Activated naive CD8-positive, alpha-beta T cell treated with anti-CD3 and anti-CD28 coated beads, Interleukin-2, amount 10 ng/mL, durations not matched to agents 7 days and 5 days (primary cell): Measurements from ENCODE around the gene GALNT18. TPM values are rescaled to one million over a fixed set of nuclear protein-coding genes. Genes with fewer than 3 reads are reported as not detected.
A peak's percentile ranks its signal among the peaks of the same experiment; 100 is the strongest.

ENCODE experiments used
- ATAC-seq: fragments of 150-1000 bp; cut with Tn5 transposase; one replicate; pipeline ENCODE4 v1.10.0; 2021; ENCODE audit warnings: low read depth, moderate library complexity
- POLR2A ChIA-PET: fragments of 350-600 bp; sonication (Branson Sonifier 250); formaldehyde crosslinking; loops from one replicate; lab custom pipeline; 2021; ENCODE audit warnings: antibody characterized with exemption; lab: Charles Lee
- DNase-seq: peaks from one replicate; pipeline ENCODE4 v3.0.0; 2021
- H3K27ac Mint-ChIP-seq: one replicate; pipeline ENCODE4 v1.8.0; 2022; ENCODE audit warnings: mild to moderate bottlenecking, mixed read lengths
- H3K27me3 Mint-ChIP-seq: one replicate; pipeline ENCODE4 v1.8.0; 2022; ENCODE audit warnings: mild to moderate bottlenecking, moderate library complexity, mixed read lengths
- H3K36me3 Mint-ChIP-seq: one replicate; pipeline ENCODE4 v1.8.0; 2021; ENCODE audit warnings: mild to moderate bottlenecking, mixed read lengths
- H3K4me1 Mint-ChIP-seq: one replicate; pipeline ENCODE4 v1.8.0; 2021; ENCODE audit warnings: mixed read lengths
- H3K4me3 Mint-ChIP-seq: one replicate; pipeline ENCODE4 v1.8.0; 2022; ENCODE audit warnings: mild to moderate bottlenecking, moderate library complexity, mixed read lengths
- H3K9me3 Mint-ChIP-seq: one replicate; pipeline ENCODE4 v1.8.0; 2021; ENCODE audit warnings: mixed read lengths
- total RNA-seq, 2 experiments: library from RNA; stranded (reverse); gene quantifications; one replicate each; pipeline ENCODE4 v1.2.3, GENCODE V29; 2021

Gene GALNT18
- total RNA-seq, 2 experiments from 2014 or later: 1.7 to 2.0 TPM

DNA sequence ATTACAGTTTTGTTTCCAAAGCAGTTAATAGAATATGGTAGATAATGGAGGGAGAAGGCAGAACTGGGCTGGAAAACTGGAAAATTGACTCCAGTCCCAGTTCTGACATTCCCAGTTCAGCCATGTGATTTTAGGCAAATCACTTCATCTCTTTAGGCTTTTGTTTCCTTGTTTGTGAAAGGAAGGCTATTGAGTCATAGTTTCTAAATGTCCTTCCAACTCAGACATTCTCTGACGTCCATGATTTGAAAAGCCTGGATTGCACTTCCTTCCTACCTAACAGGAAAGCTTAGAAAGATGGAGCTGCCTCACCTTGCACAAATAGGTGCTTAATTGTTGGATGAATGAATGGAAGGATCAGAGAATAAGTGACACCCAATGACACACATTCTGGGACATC is 19.8 kb upstream of the GALNT18 start:
- DNase-seq (no peak), ATAC-seq (no peak)
- Mint-ChIP-seq H3K9me3 (no peaks in the 10 kb centered on the region), H3K27me3 (peaks cover 30% of the 10 kb centered on the region), H3K27ac (no peak overlapping the region), H3K4me1 (no peaks in the 10 kb centered on the region), H3K36me3 (no peaks in the 10 kb centered on the region), H3K4me3 (no peak overlapping the region)
- POLR2A ChIA-PET: no interaction called here

DNA sequence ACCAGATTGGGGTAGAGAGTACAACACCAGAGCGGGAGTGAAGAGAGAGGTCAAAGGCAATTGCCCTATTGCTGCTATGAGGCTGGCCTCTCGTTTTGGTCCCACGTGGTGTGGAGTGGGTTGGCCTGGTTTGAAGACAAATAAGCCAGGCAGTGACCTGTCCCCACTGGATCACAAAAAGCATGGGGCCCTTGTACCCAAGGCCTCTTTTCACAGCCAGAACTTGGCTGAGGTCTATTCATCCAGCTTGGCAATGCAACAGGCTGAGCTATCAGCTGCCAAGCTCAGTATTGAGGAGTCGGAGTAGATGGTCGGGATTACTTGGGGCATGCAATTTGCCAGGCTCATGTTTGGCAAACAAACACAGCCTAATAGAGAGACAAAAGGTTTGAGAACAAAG is 19.2 kb upstream of the GALNT18 start:
- Mint-ChIP-seq H3K27ac (no peak overlapping the region), H3K36me3 (no peaks in the 10 kb centered on the region), H3K27me3 (peaks cover 24% of the 10 kb centered on the region), H3K4me3 (no peak overlapping the region), H3K9me3 (no peaks in the 10 kb centered on the region), H3K4me1 (no peaks in the 10 kb centered on the region)
- DNase-seq: no peak
- ATAC-seq: no peak
- POLR2A ChIA-PET: no interaction called here

DNA sequence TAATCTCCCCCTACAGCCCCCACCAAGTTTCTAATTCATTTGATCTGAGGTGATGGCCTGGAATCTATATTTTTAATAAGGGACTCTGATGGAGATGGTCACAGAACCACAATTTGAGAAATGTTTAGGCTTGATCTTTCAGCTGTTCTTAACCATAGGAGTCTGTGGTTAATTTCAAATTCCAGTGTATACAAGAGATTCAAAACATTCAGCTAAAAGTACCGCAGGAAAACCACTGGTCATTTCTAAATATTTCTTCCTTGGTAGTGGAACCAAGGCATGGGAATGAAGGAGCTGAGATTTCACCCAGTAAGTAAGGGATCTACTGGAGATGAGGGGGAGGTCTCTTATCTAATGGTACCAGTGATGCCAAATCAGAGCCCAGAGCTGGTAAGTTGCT is 18.3 kb upstream of the GALNT18 start:
- H3K27me3 Mint-ChIP-seq: peaks cover 19% of the 10 kb centered on the region

DNA sequence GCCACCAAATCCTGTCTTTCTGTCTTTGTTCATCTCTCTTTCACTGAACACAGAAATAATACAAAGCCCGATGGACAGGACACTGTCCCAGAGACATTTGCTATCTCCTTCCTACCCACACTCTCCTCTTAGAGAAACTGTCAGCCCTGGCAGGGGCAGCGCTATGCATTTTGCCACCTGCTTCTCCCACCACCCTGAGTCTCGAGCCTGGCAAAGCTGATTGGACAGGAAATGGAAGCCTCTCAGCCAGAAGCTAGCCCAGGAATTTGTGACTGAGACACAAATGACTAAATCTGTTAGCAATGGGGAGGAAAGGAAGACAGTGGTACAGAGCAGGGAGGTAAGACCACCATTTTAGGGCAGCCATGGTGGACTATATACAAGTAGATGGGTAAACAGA is 14.9 kb upstream of the GALNT18 start:
- Mint-ChIP-seq H3K27me3 (peaks cover 15% of the 10 kb centered on the region), H3K27ac (no peak overlapping the region), H3K36me3 (no peaks in the 10 kb centered on the region), H3K4me1 (no peaks in the 10 kb centered on the region), H3K4me3 (no peak overlapping the region), H3K9me3 (no peaks in the 10 kb centered on the region)
- ATAC-seq: no peak
- POLR2A ChIA-PET: no interaction called here
- DNase-seq: no peak

More for the DNA sequence above, 18.3 kb upstream of the GALNT18 start:
- DNase-seq (no peak), ATAC-seq (no peak)
- Mint-ChIP-seq H3K27ac (no peak overlapping the region), H3K4me1 (no peaks in the 10 kb centered on the region), H3K4me3 (no peak overlapping the region), H3K9me3 (no peaks in the 10 kb centered on the region), H3K36me3 (no peaks in the 10 kb centered on the region)
- POLR2A ChIA-PET: no interaction called here

DNA sequence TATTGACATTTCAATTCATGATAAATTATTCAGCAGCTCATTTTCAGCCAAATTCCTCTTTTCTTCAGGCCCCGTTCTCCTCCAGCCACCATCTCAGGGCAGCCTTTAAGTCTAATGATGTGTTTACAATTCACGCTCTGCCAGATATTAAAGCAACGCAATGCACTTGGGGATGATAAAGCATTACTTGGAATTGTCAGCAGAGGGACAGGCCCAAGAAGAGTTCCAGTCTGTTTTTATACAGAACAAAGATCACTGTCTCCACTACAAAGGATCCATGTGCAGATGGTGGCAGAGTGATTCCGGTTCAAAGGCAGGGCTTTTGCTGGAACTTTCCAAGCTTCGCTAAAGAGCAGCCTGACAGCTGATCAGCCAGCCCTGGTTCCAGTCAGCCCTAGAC is 13.6 kb upstream of the GALNT18 start:
- Mint-ChIP-seq H3K4me1 (no peaks in the 10 kb centered on the region), H3K27ac (no peak overlapping the region), H3K36me3 (no peaks in the 10 kb centered on the region), H3K4me3 (no peak overlapping the region), H3K9me3 (no peaks in the 10 kb centered on the region), H3K27me3 (peaks cover 8% of the 10 kb centered on the region)
- DNase-seq (no peak), ATAC-seq (no peak)
- POLR2A ChIA-PET: no interaction called here

DNA sequence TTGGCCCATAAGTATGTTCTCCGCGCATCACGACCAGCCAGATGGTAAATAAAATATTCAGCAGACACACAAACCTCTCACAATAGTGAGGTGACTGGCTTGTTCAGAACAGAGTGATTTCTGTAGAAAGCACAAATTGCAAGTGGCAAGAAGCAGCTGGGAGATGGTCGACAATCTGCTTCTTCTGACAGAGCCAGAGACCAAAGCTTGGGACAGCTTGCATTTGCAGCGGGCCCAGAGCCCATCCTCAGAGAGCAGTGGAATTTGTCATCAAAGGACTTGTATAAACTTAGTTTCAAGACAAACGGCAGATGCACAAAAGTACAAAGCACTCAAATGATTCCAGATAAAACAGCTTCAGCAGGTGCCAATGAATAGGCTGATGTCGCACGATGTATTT is 7.6 kb upstream of the GALNT18 start:
- Mint-ChIP-seq H3K36me3 (no peaks in the 10 kb centered on the region), H3K27me3 (peaks cover 23% of the 10 kb centered on the region), H3K4me1 (no peaks in the 10 kb centered on the region), H3K4me3 (no peak overlapping the region), H3K9me3 (no peaks in the 10 kb centered on the region), H3K27ac (no peak overlapping the region)
- DNase-seq: no peak
- POLR2A ChIA-PET: no interaction called here
- ATAC-seq: no peak

DNA sequence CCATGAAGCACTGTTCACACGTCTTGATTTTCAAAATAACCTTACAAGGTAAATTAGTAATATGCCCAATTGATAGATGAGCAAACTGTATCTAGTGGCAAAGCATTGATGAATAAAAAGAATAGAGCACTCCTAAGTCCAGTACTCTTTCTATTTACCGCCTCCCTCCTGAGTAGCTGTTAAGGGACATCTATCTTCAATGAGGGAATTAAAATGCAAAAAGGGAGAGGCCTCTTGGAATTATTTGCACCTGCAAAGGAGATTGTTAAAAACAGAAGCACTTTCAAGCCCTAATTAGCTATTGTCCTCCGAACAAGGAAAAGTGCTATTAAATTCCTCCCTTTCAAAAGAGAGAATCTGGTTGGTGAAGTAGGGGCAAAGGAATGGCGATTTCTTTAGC is 6.8 kb upstream of the GALNT18 start:
- POLR2A ChIA-PET: no interaction called here
- Mint-ChIP-seq H3K27me3 (peaks cover 28% of the 10 kb centered on the region), H3K27ac (no peak overlapping the region), H3K4me1 (no peaks in the 10 kb centered on the region), H3K9me3 (no peaks in the 10 kb centered on the region), H3K4me3 (no peak overlapping the region), H3K36me3 (no peaks in the 10 kb centered on the region)
- ATAC-seq (no peak), DNase-seq (no peak)

DNA sequence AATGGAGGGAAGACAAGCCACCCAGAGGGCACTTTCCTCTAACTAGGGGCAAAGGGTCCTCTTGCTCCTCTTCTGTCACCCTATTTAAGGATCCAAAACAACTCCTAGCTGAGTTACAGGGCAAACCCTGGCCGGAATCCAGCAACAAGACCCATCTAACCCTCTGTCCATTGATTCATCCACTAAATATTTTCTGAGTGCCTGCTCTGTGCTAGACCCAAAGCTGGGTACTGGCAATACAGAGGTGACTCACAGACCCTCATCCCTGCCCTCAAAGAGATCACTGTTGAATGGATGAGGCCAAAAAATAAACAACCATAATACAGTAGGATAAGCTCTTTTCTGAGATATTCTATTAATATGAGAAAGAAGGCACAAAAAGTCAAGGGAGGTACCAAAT is 4.3 kb upstream of the GALNT18 start:
- POLR2A ChIA-PET: no interaction called here
- no peak for ATAC-seq
- Mint-ChIP-seq H3K9me3 (no peaks in the 10 kb centered on the region), H3K36me3 (no peaks in the 10 kb centered on the region), H3K27me3 (peaks cover 39% of the 10 kb centered on the region), H3K4me3 (no peak overlapping the region), H3K27ac (no peak overlapping the region), H3K4me1 (peaks cover 1% of the 10 kb centered on the region)
- DNase-seq: no peak

DNA sequence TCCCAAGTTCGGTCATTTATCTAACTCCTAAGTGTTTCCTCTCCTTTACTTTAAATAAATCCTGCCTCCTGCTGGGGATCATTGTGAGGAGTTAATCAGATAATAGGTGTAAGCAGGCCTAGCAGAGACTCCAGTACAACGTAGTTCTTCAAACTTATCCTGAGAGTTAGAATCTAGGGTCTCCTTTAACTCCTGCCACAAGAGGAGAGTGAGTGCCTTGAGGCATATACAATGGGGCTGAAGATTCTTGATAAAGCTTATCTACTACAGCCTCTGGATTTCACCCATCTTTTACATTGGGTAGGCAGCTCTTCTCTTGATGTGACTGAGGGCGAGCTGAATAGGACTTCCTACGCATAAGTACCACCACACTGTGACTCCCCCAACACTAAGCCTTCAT is 3.1 kb upstream of the GALNT18 start:
- Mint-ChIP-seq H3K27ac (no peak overlapping the region), H3K4me1 (peaks cover 1% of the 10 kb centered on the region), H3K36me3 (no peaks in the 10 kb centered on the region), H3K4me3 (no peak overlapping the region), H3K9me3 (no peaks in the 10 kb centered on the region), H3K27me3 (peaks cover 45% of the 10 kb centered on the region)
- ATAC-seq (no peak), DNase-seq (no peak)
- POLR2A ChIA-PET: no interaction called here

DNA sequence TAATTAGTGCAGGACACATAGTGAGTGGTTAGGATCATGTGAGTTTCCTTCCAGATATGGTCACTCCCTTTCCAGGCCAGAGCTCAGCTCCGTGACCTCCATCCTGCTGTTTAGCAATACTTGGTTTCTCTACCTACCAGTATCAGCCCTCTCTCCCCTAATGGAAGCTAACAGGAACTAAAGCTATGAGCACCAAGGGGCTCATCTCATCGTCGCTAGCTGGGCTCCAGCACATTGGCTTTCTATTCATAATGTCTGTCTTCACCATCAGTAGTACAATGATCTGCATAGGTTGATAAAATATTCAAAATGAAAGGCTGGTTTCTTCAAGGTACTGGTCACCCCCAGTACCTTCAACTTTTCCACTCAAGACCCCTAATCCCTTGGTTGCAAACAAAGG is 2.4 kb upstream of the GALNT18 start:
- no peak for DNase-seq
- Mint-ChIP-seq H3K36me3 (no peaks in the 10 kb centered on the region), H3K27ac (no peak overlapping the region), H3K4me1 (peaks cover 6% of the 10 kb centered on the region), H3K9me3 (no peaks in the 10 kb centered on the region), H3K4me3 (no peak overlapping the region), H3K27me3 (peaks cover 52% of the 10 kb centered on the region)
- no peak for ATAC-seq
- POLR2A ChIA-PET: no interaction called here

DNA sequence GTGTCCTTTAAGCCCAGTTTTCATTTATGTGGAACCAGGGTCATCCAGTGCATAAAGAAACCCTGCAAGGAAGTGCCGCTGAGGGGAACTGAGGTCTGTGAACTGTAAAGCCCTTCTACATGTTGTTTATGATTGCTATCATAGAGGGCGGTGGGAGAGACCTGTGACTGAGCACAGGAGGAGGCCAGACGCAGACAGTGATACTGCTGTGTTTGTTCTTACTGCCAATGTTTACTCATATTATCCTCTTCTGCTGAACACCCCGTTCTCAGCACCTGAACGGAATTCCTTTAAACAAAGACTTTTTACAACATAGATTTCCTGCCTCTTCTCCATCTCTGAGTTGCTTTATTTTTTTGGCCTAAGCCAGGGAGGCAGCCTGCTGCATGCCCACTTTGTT is 967 bp upstream of the GALNT18 start:
- POLR2A ChIA-PET: no interaction called here
- Mint-ChIP-seq H3K27ac (no peak overlapping the region), H3K36me3 (no peaks in the 10 kb centered on the region), H3K4me3 (no peak overlapping the region), H3K27me3 (peaks cover 55% of the 10 kb centered on the region), H3K9me3 (no peaks in the 10 kb centered on the region), H3K4me1 (peaks cover 9% of the 10 kb centered on the region)
- ATAC-seq (no peak), DNase-seq (no peak)

DNA sequence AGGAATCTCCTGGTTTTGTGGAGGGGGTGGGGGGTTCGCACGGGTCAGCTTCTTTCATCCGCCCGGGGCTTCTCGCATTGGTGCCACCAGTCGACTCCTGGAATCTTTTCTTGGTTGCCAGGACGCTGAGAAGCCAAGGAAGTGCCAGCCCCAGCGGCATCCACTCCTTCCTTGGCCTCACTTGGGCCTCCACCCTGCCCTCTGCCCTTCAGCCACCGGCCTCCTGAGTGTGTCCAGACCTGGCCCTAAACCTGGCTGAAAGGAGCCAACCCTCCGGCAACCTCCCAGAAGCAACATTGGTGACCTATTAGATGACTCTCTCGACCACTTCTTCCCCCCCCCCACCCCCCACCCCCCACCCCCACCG is 518 bp upstream of the GALNT18 start:
- H3K27ac Mint-ChIP-seq: no peak overlapping the region
- peaks cover 52% of the 10 kb centered on the region for H3K27me3 Mint-ChIP-seq
- POLR2A ChIA-PET: no interaction called here
- H3K4me3 Mint-ChIP-seq: no peak overlapping the region
- no peaks in the 10 kb centered on the region for H3K9me3 Mint-ChIP-seq
- H3K36me3 Mint-ChIP-seq: no peaks in the 10 kb centered on the region
- ATAC-seq: no peak
- no peak for DNase-seq
- H3K4me1 Mint-ChIP-seq: peaks cover 9% of the 10 kb centered on the region

DNA sequence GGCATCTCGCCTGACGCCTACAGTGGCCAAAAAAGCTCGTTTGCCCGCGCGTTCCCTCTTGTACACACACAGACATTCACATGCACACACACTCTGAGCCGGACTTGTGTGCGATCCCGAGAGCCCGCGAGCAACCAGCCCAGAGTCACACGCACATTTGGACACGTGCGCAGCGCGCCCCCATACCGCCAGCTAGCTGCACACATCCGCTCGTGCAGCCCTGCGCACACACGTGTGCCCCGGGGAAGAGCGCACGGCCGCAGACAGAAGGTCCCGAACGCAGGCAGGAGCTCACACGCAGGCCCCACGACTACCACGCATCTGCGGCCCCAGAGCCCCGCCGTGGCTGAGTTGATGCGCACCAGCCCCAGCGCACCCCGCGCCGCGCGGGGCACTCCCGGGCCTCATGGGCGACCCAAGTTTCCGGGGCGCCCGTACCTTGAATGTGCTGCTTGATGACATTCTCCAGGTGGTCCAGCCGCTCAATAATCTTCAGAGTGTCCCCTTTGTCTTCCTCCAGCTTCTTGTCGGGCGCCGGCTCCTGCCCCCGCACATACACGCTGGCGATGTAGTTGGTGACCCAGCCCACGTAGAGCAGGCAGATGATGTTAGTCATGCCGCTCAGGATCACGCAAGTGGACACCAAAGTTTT is 758 bp downstream of the GALNT18 start:
- Mint-ChIP-seq H3K9me3 (no peaks in the 10 kb centered on the region), H3K27ac (no peak overlapping the region), H3K4me3 (peak overlapping the region; percentile 82), H3K27me3 (peaks cover 46% of the 10 kb centered on the region), H3K4me1 (peaks cover 9% of the 10 kb centered on the region), H3K36me3 (no peaks in the 10 kb centered on the region)
- DNase-seq (peak; percentile 53), ATAC-seq (peak; percentile 10)
- POLR2A ChIA-PET: interaction anchor here (0.7 to 0.8 kb wide), 2 partner anchors 52 to 589 kb away, joined by 3 to 5 read pairs; no protein-coding TSS in a partner anchor

DNA sequence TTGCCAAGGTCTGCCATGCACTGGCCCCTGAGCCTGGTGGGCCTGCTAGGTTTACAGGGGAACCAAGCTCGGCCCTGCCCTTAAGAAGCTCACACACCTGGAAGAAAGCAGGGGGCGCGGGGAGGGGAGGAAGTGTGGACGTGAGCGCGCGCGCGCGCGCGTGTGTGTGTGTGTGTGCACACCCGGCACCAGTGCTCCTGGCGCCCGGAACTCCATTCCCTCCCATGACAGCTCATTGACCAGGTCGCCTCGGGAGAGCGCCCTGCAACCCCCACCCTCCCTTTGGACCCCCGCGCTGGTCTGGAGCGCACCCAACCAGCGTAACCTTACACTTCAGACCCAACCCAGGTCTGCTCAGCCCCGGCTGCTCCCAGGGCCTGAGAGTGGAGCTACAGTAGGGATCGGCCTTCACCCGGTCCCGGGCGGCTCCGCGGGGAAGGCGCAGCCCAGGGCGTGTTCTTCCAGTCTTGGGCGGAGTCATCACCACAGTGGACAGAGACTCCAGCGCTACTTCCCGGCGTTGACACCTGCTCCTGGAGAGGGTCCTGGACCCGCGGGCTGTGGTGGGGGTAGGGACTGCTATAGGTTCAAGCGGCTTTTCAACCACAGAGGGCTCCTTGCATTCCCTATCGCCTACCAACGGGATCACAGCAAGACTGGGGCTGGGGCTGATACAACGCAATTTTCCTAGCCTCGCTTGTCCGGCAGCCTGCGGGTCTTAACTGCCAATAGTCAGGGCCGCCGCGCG is 1.5 kb downstream of the GALNT18 start:
- ATAC-seq: no peak
- Mint-ChIP-seq H3K36me3 (no peaks in the 10 kb centered on the region), H3K27me3 (peaks cover 43% of the 10 kb centered on the region), H3K27ac (no peak overlapping the region), H3K4me3 (peak overlapping the region; percentile 82), H3K4me1 (peaks cover 9% of the 10 kb centered on the region), H3K9me3 (no peaks in the 10 kb centered on the region)
- POLR2A ChIA-PET: interaction anchor here (0.7 kb wide), 1 partner anchor 589 kb away, joined by 3 read pairs; no protein-coding TSS in a partner anchor
- peak; percentile 38 for DNase-seq
